ENCODE measurements around the gene SELENOO. TPM values are rescaled to one million over a fixed set of nuclear protein-coding genes. Genes with fewer than 3 reads are reported as not detected.

The SELENOO gene
- total and polyA plus RNA-seq, 2 donors (not counting 1 experiment from before 2014, with no cell fraction given) = 62.1 to 74.6 TPM

DNA sequence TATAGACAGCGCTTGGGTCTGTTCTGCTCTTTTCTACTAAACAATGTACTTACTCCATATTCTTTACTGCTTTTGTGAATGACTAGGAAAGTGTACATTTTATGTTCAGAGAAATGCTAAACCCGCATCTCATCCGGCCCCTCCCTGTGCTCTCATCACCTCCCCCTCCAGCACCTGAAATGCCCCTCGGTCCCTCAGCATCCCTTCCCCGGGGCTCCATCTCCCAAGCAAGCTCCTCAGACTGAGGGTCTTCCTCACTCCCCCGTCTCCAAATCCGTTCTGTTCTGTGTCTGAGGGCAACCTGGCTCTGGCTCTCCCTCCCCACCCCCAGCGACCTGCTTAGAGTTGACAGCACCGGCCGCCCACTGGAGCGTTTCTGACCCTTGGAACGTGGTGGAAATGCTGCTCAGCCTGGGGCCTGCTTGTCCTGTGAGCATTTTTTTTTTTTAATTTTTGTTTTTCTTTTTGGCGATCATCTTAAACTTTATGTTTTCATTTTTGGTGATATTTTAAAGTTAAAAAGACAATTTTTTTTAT, 1.4 kb downstream of the SELENOO start:
- Histone ChIP-seq H3K79me2 (ENCODE audit: control insufficient read depth, insufficient read depth, low read length) (peaks cover 45% of the 10 kb centered on the region), H2AFZ (ENCODE audit: insufficient read depth, low read depth, low read length, poor library complexity, severe bottlenecking) (peak overlapping the region; percentile 60), H3K9ac (ENCODE audit: low read length) (peak overlapping the region; percentile 54), H3K27me3 (replicated peaks in 1 of 4; ENCODE audit: control extremely low read depth in 1 of 4, control insufficient read depth in 3 of 4, insufficient read depth in 4 of 4, low read length in 3 of 4) (no peaks in the 10 kb centered on the region), H3K27ac (ENCODE audit: low read length in 2 of 2) (no peak overlapping the region), H3K4me1 (ENCODE audit: control insufficient read depth in 2 of 2, insufficient read depth in 2 of 2, low read length in 2 of 2) (peaks cover 22 to 28% of the 10 kb centered on the region in 2 donors), H3K4me2 (replicated peaks; ENCODE audit: low read depth, low read length, poor library complexity, severe bottlenecking) (peak overlapping the region; percentile 98), H3K4me3 (ENCODE audit: control extremely low read depth in 1 of 5, extremely low read depth in 1 of 5, insufficient read depth in 1 of 5, low read depth in 2 of 5, low read length in 4 of 5) (peak overlapping the region in 4 of 5 experiments; percentile 24 to 80 (median 74)), H4K20me1 (ENCODE audit: control insufficient read depth, insufficient read depth, low read length, poor library complexity, severe bottlenecking) (peaks cover 26% of the 10 kb centered on the region), H3K36me3 (replicated peaks in 1 of 2; ENCODE audit: control extremely low read depth in 1 of 2, control insufficient read depth in 1 of 2, extremely low read depth in 1 of 2, insufficient read depth in 2 of 2, low read length in 1 of 2) (peaks cover 8 to 24% of the 10 kb centered on the region in 2 experiments), H3K9me3 (ENCODE audit: control extremely low read depth in 1 of 3, control insufficient read depth in 2 of 3, insufficient read depth in 1 of 3, low read length in 2 of 3) (no peaks in the 10 kb centered on the region)
- ATAC-seq (ENCODE audit: low read depth) (no peak), DNase-seq (no peak)
- H3K27me3 Mint-ChIP-seq = no peaks in the 10 kb centered on the region
- peak overlapping the region; percentile 89 for H3K4me3 Mint-ChIP-seq
- intact Hi-C loops (cut with micrococcal nuclease) = loop anchor here (10.0 kb wide), 1 partner anchor 437 kb away; no protein-coding TSS in a partner anchor
- POLR2A ChIA-PET = interaction anchor here (1.0 to 4.1 kb wide), 2 partner anchors 11 to 29 kb away, joined by 3 to 41 read pairs; no protein-coding TSS in a partner anchor
- peak overlapping the region; percentile 70 for H3K27ac Mint-ChIP-seq
- TF ChIP-seq EZH2 (IDR thresholded peaks at IDR 0.05; ENCODE audit: borderline replicate concordance, insufficient read depth, low read depth, low read length, poor library complexity, severe bottlenecking) = no peak
- TF ChIP-seq, protein P1, sequence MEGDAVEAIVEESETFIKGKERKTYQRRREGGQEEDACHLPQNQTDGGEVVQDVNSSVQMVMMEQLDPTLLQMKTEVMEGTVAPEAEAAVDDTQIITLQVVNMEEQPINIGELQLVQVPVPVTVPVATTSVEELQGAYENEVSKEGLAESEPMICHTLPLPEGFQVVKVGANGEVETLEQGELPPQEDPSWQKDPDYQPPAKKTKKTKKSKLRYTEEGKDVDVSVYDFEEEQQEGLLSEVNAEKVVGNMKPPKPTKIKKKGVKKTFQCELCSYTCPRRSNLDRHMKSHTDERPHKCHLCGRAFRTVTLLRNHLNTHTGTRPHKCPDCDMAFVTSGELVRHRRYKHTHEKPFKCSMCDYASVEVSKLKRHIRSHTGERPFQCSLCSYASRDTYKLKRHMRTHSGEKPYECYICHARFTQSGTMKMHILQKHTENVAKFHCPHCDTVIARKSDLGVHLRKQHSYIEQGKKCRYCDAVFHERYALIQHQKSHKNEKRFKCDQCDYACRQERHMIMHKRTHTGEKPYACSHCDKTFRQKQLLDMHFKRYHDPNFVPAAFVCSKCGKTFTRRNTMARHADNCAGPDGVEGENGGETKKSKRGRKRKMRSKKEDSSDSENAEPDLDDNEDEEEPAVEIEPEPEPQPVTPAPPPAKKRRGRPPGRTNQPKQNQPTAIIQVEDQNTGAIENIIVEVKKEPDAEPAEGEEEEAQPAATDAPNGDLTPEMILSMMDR (IDR thresholded peaks at IDR 0.05) = no peak
- H3K9me3 Mint-ChIP-seq (ENCODE audit: insufficient read depth) = no peaks in the 10 kb centered on the region
- peaks cover 35% of the 10 kb centered on the region for H3K4me1 Mint-ChIP-seq
- 81% methylated on average over 5 of the region's 13 CpGs for WGBS (ENCODE audit: insufficient coverage)
- CTCF ChIA-PET = interaction anchor here (0.8 kb wide), 1 partner anchor 11 kb away, joined by 4 read pairs; no protein-coding TSS in a partner anchor

DNA sequence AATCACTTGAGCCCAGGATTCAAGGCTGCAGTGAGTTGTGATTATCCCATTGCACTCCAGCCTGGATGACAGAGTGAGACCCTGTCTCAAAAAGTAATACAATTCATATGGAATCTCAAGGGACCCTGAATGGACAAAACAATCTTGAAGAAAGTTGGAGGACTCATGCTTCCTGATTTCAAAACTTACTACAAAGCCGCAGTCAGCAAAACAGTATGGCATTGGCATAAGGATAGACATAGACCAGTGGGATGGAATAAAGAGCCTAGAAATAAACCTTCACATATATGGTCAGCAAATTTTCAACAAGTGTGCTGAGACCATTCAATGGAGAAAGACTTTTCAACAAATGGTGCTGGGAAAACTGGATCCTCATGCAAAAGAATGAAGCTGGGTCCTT, 2.5 kb downstream of the SELENOO start:
- no peaks in the 10 kb centered on the region for H3K27me3 ChIP-seq (replicated peaks in 1 of 4; ENCODE audit: control extremely low read depth in 1 of 4, control insufficient read depth in 3 of 4, insufficient read depth in 4 of 4, low read length in 3 of 4)
- CTCF ChIA-PET = interaction anchor here (1.5 kb wide), 1 partner anchor 12 kb away, joined by 5 read pairs; no protein-coding TSS in a partner anchor
- Mint-ChIP-seq H3K9me3 (ENCODE audit: insufficient read depth) (no peaks in the 10 kb centered on the region), H3K27ac (no peak overlapping the region), H3K4me3 (no peak overlapping the region), H3K4me1 (peaks cover 43% of the 10 kb centered on the region), H3K27me3 (no peaks in the 10 kb centered on the region)
- no peak overlapping the region for H3K4me2 ChIP-seq (replicated peaks; ENCODE audit: low read depth, low read length, poor library complexity, severe bottlenecking)
- H3K79me2 ChIP-seq (ENCODE audit: control insufficient read depth, insufficient read depth, low read length) = peaks cover 45% of the 10 kb centered on the region
- H4K20me1 ChIP-seq (ENCODE audit: control insufficient read depth, insufficient read depth, low read length, poor library complexity, severe bottlenecking) = peaks cover 31% of the 10 kb centered on the region
- no peak overlapping the region for H3K4me3 ChIP-seq (ENCODE audit: control extremely low read depth in 1 of 5, extremely low read depth in 1 of 5, insufficient read depth in 1 of 5, low read depth in 2 of 5, low read length in 4 of 5)
- POLR2A ChIA-PET = interaction anchor here (4.1 kb wide), 1 partner anchor 12 kb away, joined by 41 read pairs; no protein-coding TSS in a partner anchor
- no peak for TF ChIP-seq EZH2 (IDR thresholded peaks at IDR 0.05; ENCODE audit: borderline replicate concordance, insufficient read depth, low read depth, low read length, poor library complexity, severe bottlenecking)
- TF ChIP-seq, protein P1 (IDR thresholded peaks at IDR 0.05) = no peak
- H3K4me1 ChIP-seq (ENCODE audit: control insufficient read depth in 2 of 2, insufficient read depth in 2 of 2, low read length in 2 of 2) = peaks cover 27 to 35% of the 10 kb centered on the region in 2 donors
- DNase-seq (no peak), ATAC-seq (ENCODE audit: low read depth) (no peak)
- H3K27ac ChIP-seq (ENCODE audit: low read length in 2 of 2) = no peak overlapping the region
- intact Hi-C loops (cut with micrococcal nuclease) = loop anchor here (10.0 kb wide), 1 partner anchor 438 kb away; no protein-coding TSS in a partner anchor
- H3K9ac ChIP-seq (ENCODE audit: low read length) = no peak overlapping the region
- no CpG with 5 or more reads among the region's 1 CpG for WGBS (ENCODE audit: insufficient coverage)
- H3K9me3 ChIP-seq (ENCODE audit: control extremely low read depth in 1 of 3, control insufficient read depth in 2 of 3, insufficient read depth in 1 of 3, low read length in 2 of 3) = no peaks in the 10 kb centered on the region
- H3K36me3 ChIP-seq (replicated peaks in 1 of 2; ENCODE audit: control extremely low read depth in 1 of 2, control insufficient read depth in 1 of 2, extremely low read depth in 1 of 2, insufficient read depth in 2 of 2, low read length in 1 of 2) = peaks cover 8 to 24% of the 10 kb centered on the region in 2 experiments
- H2AFZ ChIP-seq (ENCODE audit: insufficient read depth, low read depth, low read length, poor library complexity, severe bottlenecking) = no peak overlapping the region
